Osteoblast (primary cell): ENCODE measurements around the gene REEP3. TPM values are rescaled to one million over a fixed set of nuclear protein-coding genes. Genes with fewer than 3 reads are reported as not detected.

Experiments used
- DNase-seq: peaks from one replicate; pipeline ENCODE4 v3.0.0; 2011; ENCODE audit warnings: low spot score, mixed read lengths; ENCODE audit not compliant: insufficient read length; ENCODE audit errors: missing footprints
- H2AFZ ChIP-seq: 2 replicates; pipeline ENCODE4 v1.6.0; 2011; ENCODE audit warnings: mild to moderate bottlenecking, low read length
- H3K27ac ChIP-seq: 2 replicates; pipeline ENCODE4 v1.5.1; 2011; ENCODE audit warnings: mild to moderate bottlenecking, low read depth, low read length, moderate library complexity
- H3K27me3 ChIP-seq: 2 replicates; pipeline ENCODE4 v1.6.0; 2012; ENCODE audit warnings: mild to moderate bottlenecking, control low read depth, inconsistent platforms, low read length, moderate library complexity; ENCODE audit not compliant: insufficient read depth
- H3K36me3 ChIP-seq: 2 replicates; pipeline ENCODE4 v1.5.1; 2011; ENCODE audit warnings: mild to moderate bottlenecking, low read length, control low read depth, moderate library complexity; ENCODE audit not compliant: insufficient read depth
- H3K4me1 ChIP-seq: 2 replicates; pipeline ENCODE4 v1.5.1; 2011; ENCODE audit warnings: mild to moderate bottlenecking, low read length, control low read depth, moderate library complexity; ENCODE audit not compliant: insufficient read depth
- H3K4me2 ChIP-seq: 2 replicates; pipeline ENCODE4 v1.6.0; 2011; ENCODE audit warnings: mild to moderate bottlenecking, low read length; ENCODE audit not compliant: insufficient read depth
- H3K4me3 ChIP-seq: fragments of 200-600 bp; sonication (generic); 3 replicates; pipeline ENCODE4 v1.5.1; 2012; ENCODE audit warnings: mild to moderate bottlenecking, low read length, inconsistent platforms; ENCODE audit not compliant: insufficient read depth
- H3K79me2 ChIP-seq: 2 replicates; pipeline ENCODE4 v1.6.0; 2012; ENCODE audit warnings: mild to moderate bottlenecking, low read length, control low read depth, inconsistent platforms; ENCODE audit not compliant: insufficient read depth
- H3K9me3 ChIP-seq: 2 replicates; pipeline ENCODE4 v1.5.1; 2011; ENCODE audit warnings: low read depth, low read length, control low read depth
- H4K20me1 ChIP-seq: 2 replicates; pipeline ENCODE4 v1.6.0; 2012; ENCODE audit warnings: mild to moderate bottlenecking, low read length, control low read depth; ENCODE audit not compliant: insufficient read depth
- CTCF ChIP-seq: IDR thresholded peaks from 2 replicates; pipeline ENCODE4 v1.5.1; 2011; ENCODE audit warnings: mild to moderate bottlenecking, low read depth, low read length, moderate library complexity; ENCODE audit errors: extremely low read depth
- total RNA-seq: library from RNA; depleted of rRNA; stranded (reverse); fragments of >200 nt; gene quantifications from 2 replicates; pipeline ENCODE4 v1.2.3, GENCODE V29; 2012

REEP3 gene
- total RNA-seq, 1 donor = 71.3 TPM

- no peak overlapping the region for H3K4me3 ChIP-seq
- H4K20me1 ChIP-seq = no peaks in the 10 kb centered on the region
These were observed 3.8 kb downstream of the REEP3 start for GRCh38 chr10:63525021-63525420.

GRCh38 chr10:63527401-63527800 is 6.2 kb downstream of the REEP3 start:
- H2AFZ ChIP-seq = no peak overlapping the region
- no peaks in the 10 kb centered on the region for H4K20me1 ChIP-seq
- peaks cover 5% of the 10 kb centered on the region for H3K4me1 ChIP-seq
- no peak overlapping the region for H3K4me2 ChIP-seq
- no peak for DNase-seq
- H3K9me3 ChIP-seq = no peaks in the 10 kb centered on the region
- no peak overlapping the region for H3K4me3 ChIP-seq
- H3K27me3 ChIP-seq = no peaks in the 10 kb centered on the region
- H3K36me3 ChIP-seq = peaks cover 3% of the 10 kb centered on the region
- no peak overlapping the region for H3K27ac ChIP-seq
- no peak for TF ChIP-seq CTCF
- peaks cover 95% of the 10 kb centered on the region for H3K79me2 ChIP-seq

More at GRCh38 chr10:63525021-63525420, 3.8 kb downstream of the REEP3 start:
- DNase-seq = no peak
- H3K27ac ChIP-seq = no peak overlapping the region
- no peak for TF ChIP-seq CTCF
- H2AFZ ChIP-seq = no peak overlapping the region
- peaks cover 87% of the 10 kb centered on the region for H3K79me2 ChIP-seq
- no peaks in the 10 kb centered on the region for H3K9me3 ChIP-seq
- H3K4me1 ChIP-seq = peaks cover 13% of the 10 kb centered on the region
- peaks cover 3% of the 10 kb centered on the region for H3K36me3 ChIP-seq
- H3K4me2 ChIP-seq = no peak overlapping the region
- no peaks in the 10 kb centered on the region for H3K27me3 ChIP-seq

- no peaks in the 10 kb centered on the region for H3K9me3 ChIP-seq
- H3K4me3 ChIP-seq = no peak overlapping the region
- no peak overlapping the region for H3K27ac ChIP-seq
- peaks cover 2% of the 10 kb centered on the region for H4K20me1 ChIP-seq
- TF ChIP-seq CTCF = no peak
- H3K4me2 ChIP-seq = no peak overlapping the region
- no peak overlapping the region for H2AFZ ChIP-seq
- DNase-seq = no peak
- no peaks in the 10 kb centered on the region for H3K4me1 ChIP-seq
- H3K79me2 ChIP-seq = peaks cover 94% of the 10 kb centered on the region
- no peaks in the 10 kb centered on the region for H3K27me3 ChIP-seq
- H3K36me3 ChIP-seq = peaks cover 3% of the 10 kb centered on the region
These were observed 7.0 kb downstream of the REEP3 start for GRCh38 chr10:63528084-63528744.

- H3K9me3 ChIP-seq = no peaks in the 10 kb centered on the region
- no peaks in the 10 kb centered on the region for H3K4me1 ChIP-seq
- H3K27ac ChIP-seq = no peak overlapping the region
- H3K27me3 ChIP-seq = no peaks in the 10 kb centered on the region
- peaks cover 88% of the 10 kb centered on the region for H3K79me2 ChIP-seq
- DNase-seq = no peak
- H3K4me2 ChIP-seq = no peak overlapping the region
- no peak for TF ChIP-seq CTCF
- H2AFZ ChIP-seq = no peak overlapping the region
- no peak overlapping the region for H3K4me3 ChIP-seq
- H3K36me3 ChIP-seq = peaks cover 3% of the 10 kb centered on the region
- H4K20me1 ChIP-seq = peaks cover 2% of the 10 kb centered on the region
These were observed 9.2 kb downstream of the REEP3 start for GRCh38 chr10:63530409-63530808.
